ENCODE data around the gene CLCNKB.
"Not testable (repeated sequence)": the region's sequence is repeated elsewhere in the genome, so short reads cannot be mapped to it uniquely, and the experiment has no call there.

Gene CLCNKB

DNA sequence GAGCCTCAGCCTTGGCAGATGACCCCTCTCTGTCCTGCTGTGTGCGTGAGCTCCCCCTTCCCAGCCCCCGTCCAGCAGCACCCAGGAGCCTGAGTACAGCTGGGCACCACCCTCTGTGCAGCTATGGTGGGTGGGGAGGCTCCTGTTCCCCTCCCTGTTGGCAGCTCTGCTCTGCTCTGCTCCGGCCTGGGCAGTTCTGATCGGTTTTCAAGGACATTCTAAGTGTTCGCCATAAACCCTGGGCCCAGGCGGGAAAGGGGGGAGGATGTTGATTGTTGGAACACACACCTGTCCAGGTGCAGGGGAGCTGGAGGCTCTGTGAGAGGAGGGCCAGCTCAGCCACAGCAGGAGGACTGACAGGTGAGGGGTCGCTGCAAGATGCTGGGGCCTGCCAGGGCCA is at the start of gene CLCNKB:
Gene CLCNKB (plus strand): TSS at position 262 of the 400 bp plus-strand sequence. CDS start 711 bp downstream, outside the sequence.
- Histone ChIP-seq H3K9me3 (no peaks in the 10 kb centered on the region), H3K27me3 (no peaks in the 10 kb centered on the region), H4K20me1 (no peaks in the 10 kb centered on the region), H3K36me3 (no peaks in the 10 kb centered on the region), H3K4me1 (no peaks in the 10 kb centered on the region), H3K9ac (no peak within 1 kb of the TSS), H3K27ac (no peak within 1 kb of the TSS), H3K4me2 (no peak within 1 kb of the TSS), H3K4me3 (no peak within 1 kb of the TSS)
- TF ChIP-seq Cebpa-rat (IDR thresholded peaks at IDR 0.05): no peak

DNA sequence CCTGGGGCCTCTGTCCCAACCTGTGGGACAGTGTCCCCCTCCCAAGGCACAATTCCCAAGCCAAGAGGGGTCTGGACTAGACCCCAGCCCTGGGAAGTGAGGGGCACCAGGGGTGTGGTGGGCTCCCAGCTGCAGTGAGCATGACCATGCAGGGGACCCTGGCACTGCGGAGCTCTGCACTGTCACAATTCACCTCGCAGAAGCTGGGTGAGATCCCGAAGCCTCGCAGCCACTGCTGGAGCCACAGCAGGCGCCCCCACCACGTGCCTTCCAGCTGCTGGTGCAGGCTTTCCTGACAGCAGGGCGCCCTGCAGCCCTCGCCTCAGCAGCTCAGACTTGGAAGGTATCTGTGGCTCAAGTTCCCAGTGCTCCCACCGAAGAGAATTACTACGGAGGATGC is 49.5 kb upstream of the CLCNKB start:
- H3K9me3 ChIP-seq: no peaks in the 10 kb centered on the region
- H3K27ac ChIP-seq: no peak overlapping the region
- H3K4me3 ChIP-seq: no peak overlapping the region
- no peaks in the 10 kb centered on the region for H4K20me1 ChIP-seq
- H3K27me3 ChIP-seq: no peaks in the 10 kb centered on the region
- no peaks in the 10 kb centered on the region for H3K36me3 ChIP-seq
- no peak for TF ChIP-seq Cebpa-rat (IDR thresholded peaks at IDR 0.05)
- peaks cover 25% of the 10 kb centered on the region for H3K4me1 ChIP-seq
- H3K9ac ChIP-seq: no peak overlapping the region
- no peak overlapping the region for H3K4me2 ChIP-seq

DNA sequence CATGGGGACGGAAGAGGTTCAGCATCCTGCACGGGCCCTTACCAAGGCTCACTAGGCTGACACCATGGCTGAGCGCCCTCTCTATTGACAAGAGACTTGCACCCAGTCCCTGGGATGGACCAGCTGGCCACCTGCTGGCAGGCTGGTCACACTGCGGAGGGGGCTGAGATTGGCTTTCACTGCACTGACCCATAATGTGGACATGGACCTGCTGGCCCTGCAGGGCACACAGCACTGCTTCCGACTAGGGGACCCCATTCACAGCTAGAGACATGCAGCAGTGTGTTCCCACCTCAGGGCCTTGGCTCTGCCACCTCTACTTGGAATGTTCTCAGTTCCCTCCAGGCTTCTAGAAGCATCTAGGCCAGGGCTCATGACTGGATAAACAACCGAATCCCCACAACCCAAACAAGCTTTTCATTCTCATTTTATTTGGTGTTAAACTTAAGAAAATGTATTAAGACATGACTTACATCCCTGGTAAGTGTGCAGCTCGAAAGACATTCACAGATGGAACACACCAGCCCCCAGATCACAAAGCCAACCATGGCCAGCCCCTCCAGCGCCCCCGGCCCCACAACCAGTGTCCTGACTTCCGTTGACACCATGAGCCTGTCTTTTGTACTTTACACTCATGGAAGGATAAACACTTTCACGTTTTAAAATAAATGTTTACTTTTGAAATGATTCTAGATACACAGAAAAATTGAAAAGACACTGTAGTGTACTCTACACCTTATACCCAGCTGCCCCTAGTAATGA is 48.8 kb upstream of the CLCNKB start:
- H3K36me3 ChIP-seq: no peaks in the 10 kb centered on the region
- H3K27ac ChIP-seq: no peak overlapping the region
- no peaks in the 10 kb centered on the region for H3K9me3 ChIP-seq
- H4K20me1 ChIP-seq: no peaks in the 10 kb centered on the region
- H3K9ac ChIP-seq: no peak overlapping the region
- H3K4me1 ChIP-seq: peaks cover 25% of the 10 kb centered on the region
- H3K4me3 ChIP-seq: no peak overlapping the region
- H3K27me3 ChIP-seq: no peaks in the 10 kb centered on the region
- no peak for TF ChIP-seq Cebpa-rat (IDR thresholded peaks at IDR 0.05)
- H3K4me2 ChIP-seq: no peak overlapping the region

DNA sequence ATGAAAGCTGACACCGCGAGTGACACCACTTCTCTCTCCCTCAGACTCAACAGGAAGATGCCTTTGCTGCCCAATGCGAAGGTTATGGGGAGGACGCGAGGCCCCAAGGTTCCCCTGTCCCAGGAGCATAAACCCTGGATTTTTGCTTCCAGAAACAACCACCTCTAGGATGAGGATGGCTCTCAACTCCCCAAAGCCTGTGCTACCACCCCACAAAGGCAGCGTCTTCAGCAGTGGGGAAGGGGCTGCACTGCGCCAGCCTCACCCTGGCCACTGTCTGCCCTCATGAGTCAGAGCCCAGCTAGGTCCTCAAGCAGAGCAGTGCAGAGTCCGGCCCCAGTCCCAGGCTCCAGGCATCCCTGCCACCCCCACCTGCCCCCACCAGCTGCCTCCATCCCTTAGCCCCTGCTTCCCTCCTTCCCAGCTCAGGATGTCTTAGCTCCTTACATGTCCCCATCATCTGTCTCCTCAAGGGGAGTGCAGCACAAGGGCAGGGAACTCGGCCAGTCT is 46.5 kb upstream of the CLCNKB start:
- H3K9ac ChIP-seq: no peak overlapping the region
- peaks cover 15% of the 10 kb centered on the region for H3K4me1 ChIP-seq
- H3K27ac ChIP-seq: no peak overlapping the region
- H3K4me3 ChIP-seq: no peak overlapping the region
- H3K4me2 ChIP-seq: no peak overlapping the region
- no peaks in the 10 kb centered on the region for H4K20me1 ChIP-seq
- no peaks in the 10 kb centered on the region for H3K9me3 ChIP-seq
- TF ChIP-seq Cebpa-rat (IDR thresholded peaks at IDR 0.05): no peak
- H3K27me3 ChIP-seq: no peaks in the 10 kb centered on the region
- no peaks in the 10 kb centered on the region for H3K36me3 ChIP-seq

DNA sequence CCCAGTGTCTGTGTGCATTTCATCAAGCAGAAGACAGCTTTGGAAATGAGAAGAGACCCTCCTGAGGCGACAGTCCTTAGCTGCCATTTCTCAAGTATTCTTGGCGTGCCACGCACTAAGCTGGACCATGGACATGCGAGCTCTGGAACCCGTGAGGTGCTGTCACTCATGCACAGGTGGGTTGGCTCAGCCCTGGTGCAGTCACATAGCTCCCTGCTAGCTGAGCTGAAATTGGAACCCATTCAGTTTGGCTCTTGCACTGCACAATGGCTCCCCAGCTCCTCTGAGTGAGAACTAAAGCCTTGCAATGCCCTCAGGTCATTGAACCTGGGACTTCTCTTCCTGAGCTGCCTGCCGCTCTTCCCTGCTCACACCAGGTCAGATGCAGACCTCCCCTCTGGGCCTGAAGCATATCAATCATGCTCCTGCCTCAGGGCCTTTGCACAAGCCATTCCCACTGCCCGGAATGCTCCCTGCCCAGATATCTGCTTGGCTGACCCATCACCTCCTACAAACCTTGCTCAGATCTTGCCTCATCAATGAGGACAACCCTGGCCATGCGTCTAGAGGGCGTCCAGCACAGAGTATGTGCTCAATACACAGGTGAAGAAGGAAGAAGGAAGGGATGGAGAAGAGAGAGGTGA is 45.8 kb upstream of the CLCNKB start:
- H3K27ac ChIP-seq: no peak overlapping the region
- H3K9ac ChIP-seq: no peak overlapping the region
- no peaks in the 10 kb centered on the region for H3K27me3 ChIP-seq
- no peaks in the 10 kb centered on the region for H3K9me3 ChIP-seq
- H3K4me3 ChIP-seq: no peak overlapping the region
- TF ChIP-seq Cebpa-rat (IDR thresholded peaks at IDR 0.05): no peak
- H4K20me1 ChIP-seq: no peaks in the 10 kb centered on the region
- H3K36me3 ChIP-seq: no peaks in the 10 kb centered on the region
- no peak overlapping the region for H3K4me2 ChIP-seq
- H3K4me1 ChIP-seq: peaks cover 9% of the 10 kb centered on the region

DNA sequence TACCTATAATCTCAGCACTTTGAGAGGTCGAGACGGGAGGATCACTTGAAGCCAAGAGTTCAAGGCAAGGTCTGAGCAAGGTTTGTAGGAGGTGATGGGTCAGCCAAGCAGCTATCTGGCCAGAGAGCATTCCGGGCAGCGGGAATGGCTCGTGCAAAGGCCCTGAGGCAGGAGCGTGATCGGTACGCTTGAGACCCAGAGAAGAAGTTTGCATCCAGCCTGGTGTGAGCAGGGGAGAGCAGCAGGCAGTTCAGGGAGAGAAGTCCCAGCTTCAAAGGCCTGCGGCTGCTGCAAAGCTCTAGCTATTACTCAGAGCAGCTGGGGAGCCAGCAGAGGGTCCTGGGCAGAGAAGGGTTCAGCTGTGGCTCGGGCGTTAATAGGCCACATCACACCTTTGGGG is 44.7 kb upstream of the CLCNKB start:
- no peak overlapping the region for H3K27ac ChIP-seq
- no peaks in the 10 kb centered on the region for H3K27me3 ChIP-seq
- H3K36me3 ChIP-seq: no peaks in the 10 kb centered on the region
- peaks cover 6% of the 10 kb centered on the region for H3K4me1 ChIP-seq
- no peak for TF ChIP-seq Cebpa-rat (IDR thresholded peaks at IDR 0.05)
- H3K9ac ChIP-seq: no peak overlapping the region
- H4K20me1 ChIP-seq: no peaks in the 10 kb centered on the region
- H3K9me3 ChIP-seq: no peaks in the 10 kb centered on the region
- no peak overlapping the region for H3K4me3 ChIP-seq
- H3K4me2 ChIP-seq: no peak overlapping the region

DNA sequence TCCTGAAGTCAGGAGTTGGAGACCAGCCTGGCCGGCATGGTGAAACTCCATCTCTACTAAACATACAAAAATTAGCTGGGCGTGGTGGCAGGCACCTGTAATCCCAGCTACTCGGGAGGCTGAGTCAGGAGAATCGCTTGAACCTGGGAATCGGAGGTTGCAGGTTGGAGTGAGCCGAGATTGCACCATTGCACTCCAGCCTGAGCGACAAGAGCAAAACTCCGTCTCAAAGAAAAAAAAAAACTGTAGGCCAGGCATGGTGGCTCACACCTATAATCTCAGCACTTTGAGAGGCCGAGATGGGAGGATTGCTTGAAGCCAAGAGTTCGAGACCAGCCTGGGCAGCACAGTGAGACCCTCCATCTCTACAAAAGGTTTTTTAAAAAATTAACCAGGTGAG is 42.3 kb upstream of the CLCNKB start:
- not testable (repeated sequence) for H3K9me3 ChIP-seq, H4K20me1 ChIP-seq, H3K36me3 ChIP-seq, H3K27me3 ChIP-seq, H3K9ac ChIP-seq, H3K27ac ChIP-seq, H3K4me2 ChIP-seq, H3K4me3 ChIP-seq
- H3K4me1 ChIP-seq: peaks cover 30% of the 10 kb centered on the region

DNA sequence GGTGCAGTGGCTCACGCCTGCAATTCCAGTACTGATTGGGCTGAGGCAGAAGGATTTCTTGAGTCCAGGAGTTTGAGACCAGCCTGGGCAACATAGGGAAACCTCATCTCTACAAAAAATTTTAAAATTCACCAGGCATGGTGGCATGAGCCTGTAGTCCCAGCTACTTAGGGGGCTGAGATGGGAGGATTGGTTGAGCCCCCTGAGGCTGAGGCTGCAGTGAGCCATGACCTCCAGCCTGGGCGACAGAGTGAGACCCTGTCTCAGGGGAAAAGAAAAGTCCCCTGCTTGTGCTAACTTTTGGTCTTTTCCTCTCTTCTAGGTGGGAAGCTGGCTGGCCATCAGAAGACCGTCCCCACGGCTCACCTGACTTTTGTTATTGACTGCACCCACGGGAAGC is 38.0 kb upstream of the CLCNKB start:
- Histone ChIP-seq H3K4me3 (peak overlapping the region; percentile 40), H3K27ac (peak overlapping the region; percentile 65)
- no peak for TF ChIP-seq Cebpa-rat (IDR thresholded peaks at IDR 0.05)

DNA sequence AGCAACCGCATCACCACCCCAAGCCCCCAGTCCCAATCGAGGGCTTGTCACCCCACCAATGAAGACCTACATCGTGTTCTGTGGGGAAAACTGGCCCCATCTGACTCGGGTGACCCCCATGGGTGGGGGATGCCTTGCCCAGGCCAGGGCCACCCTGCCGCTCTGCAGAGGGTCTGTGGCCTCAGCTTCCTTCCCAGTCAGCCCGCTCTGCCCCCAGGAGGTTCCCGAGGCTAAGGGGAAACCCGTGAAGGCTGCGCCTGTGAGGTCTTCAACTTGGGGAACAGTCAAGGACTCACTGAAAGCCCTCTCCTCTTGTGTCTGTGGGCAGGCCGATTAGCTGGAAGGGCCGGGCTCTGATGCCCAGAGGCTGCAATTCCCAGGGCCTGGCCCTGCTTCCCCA is 37.6 kb upstream of the CLCNKB start:
- Histone ChIP-seq H3K9me3 (no peaks in the 10 kb centered on the region), H3K36me3 (no peaks in the 10 kb centered on the region), H3K27me3 (no peaks in the 10 kb centered on the region), H3K4me2 (peak overlapping the region; percentile 93), H3K9ac (peak overlapping the region; percentile 59), H3K4me1 (peaks cover 67% of the 10 kb centered on the region), H4K20me1 (no peaks in the 10 kb centered on the region), H3K27ac (peak overlapping the region; percentile 65), H3K4me3 (peak overlapping the region; percentile 40)
- TF ChIP-seq Cebpa-rat (IDR thresholded peaks at IDR 0.05): no peak

More for the DNA sequence above, 38.0 kb upstream of the CLCNKB start:
- no peaks in the 10 kb centered on the region for H3K9me3 ChIP-seq
- H3K4me2 ChIP-seq: peak overlapping the region; percentile 93
- H3K9ac ChIP-seq: peak overlapping the region; percentile 59
- H3K36me3 ChIP-seq: no peaks in the 10 kb centered on the region
- H3K4me1 ChIP-seq: peaks cover 63% of the 10 kb centered on the region
- H3K27me3 ChIP-seq: no peaks in the 10 kb centered on the region
- no peaks in the 10 kb centered on the region for H4K20me1 ChIP-seq
